ENCODE data around the gene SPIN2B.
A peak's percentile ranks its signal among the peaks of the same experiment; 100 is the strongest.
"Not testable (repeated sequence)": the region's sequence is repeated elsewhere in the genome, so short reads cannot be mapped to it uniquely, and the experiment has no call there.

SPIN2B gene

GRCh38 chrX:57121162-57121755 lies at the start of gene SPIN2B:
Gene SPIN2B, minus strand, starts transcription at chrX:57121548.
- peak; percentile 55 for DNase-seq (ENCODE audit: low read depth)

GRCh38 chrX:57156397-57157049 lies 35.2 kb upstream of the SPIN2B start:
- no peak for DNase-seq (ENCODE audit: low read depth)

- DNase-seq (ENCODE audit: low read depth) = no peak
These were observed 33.8 kb upstream of the SPIN2B start for GRCh38 chrX:57155171-57155570.

DNA sequence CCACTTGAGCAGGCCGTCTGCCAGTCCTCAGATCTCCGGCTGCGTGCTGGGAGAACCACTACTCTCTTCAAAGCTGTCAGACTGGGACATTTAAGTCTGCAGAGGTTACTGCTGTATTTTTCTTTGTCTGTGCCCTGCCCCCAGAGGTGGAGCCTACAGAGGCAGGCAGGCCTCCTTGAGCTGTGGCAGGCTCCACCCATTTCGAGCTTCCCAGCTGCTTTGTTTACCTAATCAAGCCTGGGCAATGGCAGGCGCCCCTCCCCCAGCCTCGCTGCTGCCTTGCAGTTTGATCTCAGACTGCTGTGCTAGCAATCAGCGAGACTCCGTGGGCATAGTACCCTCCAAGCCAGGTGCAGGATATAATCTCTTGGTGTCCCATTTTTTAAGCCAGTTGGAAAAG lies 30.9 kb upstream of the SPIN2B start:
- not testable (repeated sequence) for DNase-seq (ENCODE audit: low read depth)

- no peak for DNase-seq (ENCODE audit: low read depth)
These were observed 17.3 kb upstream of the SPIN2B start for GRCh38 chrX:57138674-57139073.

DNA sequence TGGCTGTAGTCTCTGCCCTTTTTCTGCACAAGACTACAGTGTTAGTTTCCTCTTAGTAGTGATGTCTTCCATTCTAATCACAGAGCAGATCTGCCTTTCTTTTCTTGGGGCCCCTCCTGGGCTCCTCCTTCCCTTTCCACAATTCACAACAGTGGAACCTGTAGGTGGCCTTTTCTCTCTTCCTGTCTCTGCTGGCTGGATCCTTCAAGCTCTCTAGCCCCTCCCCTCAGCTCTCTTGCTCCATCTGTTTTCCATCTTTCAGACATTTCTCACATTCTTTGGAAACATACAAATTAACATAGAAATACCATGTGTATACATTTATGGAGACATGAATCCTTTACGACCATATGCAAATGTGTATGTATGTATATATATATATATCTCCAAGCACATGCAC lies 16.2 kb upstream of the SPIN2B start:
- DNase-seq (ENCODE audit: low read depth) = no peak

GRCh38 chrX:57137073-57137472 lies 15.7 kb upstream of the SPIN2B start, which contains the start of gene SPIN2A:
Gene SPIN2A, minus strand, starts transcription at chrX:57137397. Its CDS starts 800 bp downstream, at chrX:57136597.
- DNase-seq (ENCODE audit: low read depth) = not testable (repeated sequence)

DNA sequence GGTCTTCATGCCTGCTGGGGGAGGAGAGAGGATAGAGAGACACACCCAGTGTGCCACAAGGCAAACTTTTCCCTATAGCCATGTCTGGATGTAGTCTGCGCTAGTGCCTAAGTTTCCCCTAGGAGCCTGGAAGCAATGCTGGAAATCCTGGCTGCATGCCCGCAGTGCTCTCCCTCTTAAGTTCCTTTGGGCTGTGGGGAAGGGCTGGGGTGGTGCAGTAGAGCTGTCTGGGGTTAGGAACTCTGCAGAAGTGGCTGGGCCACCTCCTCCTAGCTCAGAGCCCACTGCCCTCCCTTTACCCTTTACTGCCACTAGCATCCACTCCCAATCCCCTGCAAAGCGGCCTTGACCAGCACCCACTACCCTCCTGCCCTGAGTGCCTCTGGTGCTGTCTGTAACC lies 15.2 kb upstream of the SPIN2B start:
- DNase-seq (ENCODE audit: low read depth) = not testable (repeated sequence)

DNA sequence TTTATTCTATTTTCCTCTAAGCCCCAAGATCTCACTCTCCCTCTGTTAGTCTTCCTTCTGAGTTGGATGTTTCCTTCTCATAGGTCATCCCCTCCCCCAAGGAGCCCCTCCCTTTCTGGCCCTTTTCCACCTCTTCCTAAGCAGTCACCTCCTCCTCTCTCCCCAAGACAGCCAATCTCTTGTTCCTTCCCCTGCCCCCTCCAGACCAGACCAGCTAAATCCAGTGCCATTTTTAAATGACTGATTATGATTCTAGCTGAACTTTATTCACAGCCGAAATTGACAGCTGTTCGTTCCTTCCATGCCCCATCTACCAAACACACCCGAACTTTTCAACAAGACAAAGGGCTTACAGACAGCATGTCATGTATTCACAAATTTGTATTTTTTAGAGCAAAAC lies 13.9 kb upstream of the SPIN2B start:
- DNase-seq (ENCODE audit: low read depth) = no peak

GRCh38 chrX:57134702-57135101 lies 13.4 kb upstream of the SPIN2B start:
- DNase-seq (ENCODE audit: low read depth) = no peak

DNA sequence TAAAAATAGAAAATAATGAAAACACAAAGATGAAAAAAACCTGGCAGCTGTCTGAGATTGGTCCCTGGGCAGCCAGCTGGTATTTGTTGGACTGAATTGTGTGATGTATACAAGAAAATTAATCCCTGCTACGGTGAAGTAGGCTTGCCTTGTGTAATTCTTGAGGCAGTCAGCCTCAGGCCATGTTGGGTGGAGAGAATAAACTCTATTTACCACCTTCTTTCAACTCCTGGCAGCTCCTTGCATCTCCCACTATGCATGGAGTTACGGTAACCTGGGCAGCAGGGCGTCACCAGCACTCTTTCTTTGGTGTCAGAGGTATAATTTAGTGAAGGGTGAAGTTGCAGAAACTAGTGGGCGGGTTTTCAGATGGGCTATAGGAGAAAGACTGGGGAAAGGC lies 12.4 kb upstream of the SPIN2B start:
- DNase-seq (ENCODE audit: low read depth) = no peak

DNA sequence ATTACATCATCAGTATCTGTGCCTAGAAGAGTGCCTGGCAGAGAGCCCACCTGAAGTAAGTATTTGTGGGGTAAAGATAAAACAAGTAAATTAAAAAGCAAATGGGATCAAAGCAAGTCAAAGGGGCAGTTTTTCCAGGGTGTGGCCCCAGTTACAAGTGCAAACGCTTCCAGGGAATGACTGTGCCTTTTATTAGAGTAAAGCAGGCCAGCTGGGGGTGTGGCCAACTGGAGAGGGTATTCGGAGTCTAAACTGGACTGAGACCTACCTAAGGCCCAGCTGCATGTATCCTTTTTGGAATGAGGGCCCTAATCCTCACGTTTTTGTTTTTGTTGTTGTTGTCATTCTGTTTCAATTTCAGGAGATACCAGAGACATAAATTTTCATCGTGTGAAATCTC lies 11.9 kb upstream of the SPIN2B start:
- not testable (repeated sequence) for DNase-seq (ENCODE audit: low read depth)

GRCh38 chrX:57132046-57132445 lies 10.7 kb upstream of the SPIN2B start:
- no peak for DNase-seq (ENCODE audit: low read depth)

GRCh38 chrX:57121816-57122215 lies 468 bp upstream of the SPIN2B start:
- no peak for DNase-seq (ENCODE audit: low read depth)

- not testable (repeated sequence) for DNase-seq (ENCODE audit: low read depth)
These were observed 658 bp downstream of the SPIN2B start for GRCh38 chrX:57120619-57121161.

DNA sequence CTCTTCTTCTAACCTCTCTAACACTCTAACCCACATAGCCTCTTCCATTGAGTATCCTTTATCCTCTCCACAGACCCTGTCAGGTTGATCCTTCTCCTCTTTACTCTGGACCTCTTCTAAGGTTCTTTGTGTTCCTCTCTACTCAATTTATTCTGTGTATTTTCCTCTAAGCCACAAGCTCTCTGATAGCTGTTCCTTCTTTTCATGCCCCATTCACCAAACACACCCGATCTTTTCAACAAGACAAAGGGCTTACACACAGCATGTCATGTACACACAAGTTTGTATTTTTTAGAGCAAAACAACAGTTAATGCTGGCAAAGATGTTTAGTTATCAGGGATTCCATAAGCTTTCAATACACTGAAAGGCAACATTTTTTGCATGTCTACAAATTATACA lies 1.9 kb downstream of the SPIN2B start:
- DNase-seq (ENCODE audit: low read depth) = no peak

DNA sequence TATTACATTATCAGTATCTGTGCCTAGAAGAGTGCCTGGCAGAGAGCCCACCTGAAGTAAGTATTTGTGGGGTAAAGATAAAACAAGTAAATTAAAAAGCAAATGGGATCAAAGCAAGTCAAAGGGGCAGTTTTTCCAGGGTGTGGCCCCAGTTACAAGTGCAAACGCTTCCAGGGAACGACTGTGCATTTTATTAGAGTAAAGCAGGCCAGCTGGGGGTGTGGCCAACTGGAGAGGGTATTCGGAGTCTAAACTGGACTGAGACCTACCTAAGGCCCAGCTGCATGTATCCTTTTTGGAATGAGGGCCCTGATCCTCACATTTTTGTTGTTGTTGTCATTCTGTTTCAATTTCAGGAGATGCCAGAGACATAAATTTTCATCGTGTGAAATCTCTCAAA lies 3.8 kb downstream of the SPIN2B start:
- not testable (repeated sequence) for DNase-seq (ENCODE audit: low read depth)

GRCh38 chrX:57104921-57105398 lies 16.4 kb downstream of the SPIN2B start:
- no peak for DNase-seq (ENCODE audit: low read depth)

GRCh38 chrX:57104406-57104805 lies 16.9 kb downstream of the SPIN2B start:
- DNase-seq (ENCODE audit: low read depth) = no peak

DNA sequence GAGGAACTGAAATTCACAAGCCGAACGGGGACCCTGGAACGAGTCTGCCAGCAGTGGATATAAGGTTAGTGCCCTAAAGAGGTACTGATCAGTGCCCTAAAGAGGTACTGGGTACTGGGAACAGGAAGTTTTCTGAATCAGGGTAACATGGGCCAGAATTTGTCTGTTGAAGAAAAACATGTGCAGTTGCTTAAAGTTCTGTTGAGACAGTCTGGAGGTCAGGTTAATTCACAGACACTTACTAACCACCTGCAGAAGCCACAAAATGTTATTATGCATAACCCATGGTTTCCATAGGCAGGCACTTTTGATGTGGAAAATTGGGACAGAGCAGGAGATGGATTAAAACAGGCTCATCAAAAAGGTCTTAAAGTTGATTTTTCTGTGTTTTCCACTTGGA lies 17.9 kb downstream of the SPIN2B start:
- no peak for DNase-seq (ENCODE audit: low read depth)

GRCh38 chrX:57102918-57103317 lies 18.4 kb downstream of the SPIN2B start:
- DNase-seq (ENCODE audit: low read depth) = not testable (repeated sequence)

DNA sequence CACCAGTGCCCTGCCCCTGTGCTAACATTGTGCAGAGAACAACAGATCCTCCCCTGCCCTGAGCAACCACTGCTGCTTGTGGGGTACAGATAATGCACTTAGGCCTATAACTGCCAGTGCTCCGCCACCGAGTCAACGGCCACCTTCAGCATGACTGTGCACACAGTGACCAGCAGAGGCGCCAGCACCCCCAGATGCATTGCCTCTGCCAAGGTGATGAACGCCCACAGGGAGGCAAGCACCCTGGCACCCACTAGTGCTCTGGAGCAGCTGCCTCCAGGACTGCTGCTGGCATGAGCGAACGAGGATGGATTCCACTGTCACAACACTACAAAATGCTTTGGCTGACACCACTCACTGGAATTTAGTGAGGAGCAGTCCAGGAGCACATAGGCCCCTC lies 38.2 kb downstream of the SPIN2B start:
- DNase-seq (ENCODE audit: low read depth) = no peak

DNA sequence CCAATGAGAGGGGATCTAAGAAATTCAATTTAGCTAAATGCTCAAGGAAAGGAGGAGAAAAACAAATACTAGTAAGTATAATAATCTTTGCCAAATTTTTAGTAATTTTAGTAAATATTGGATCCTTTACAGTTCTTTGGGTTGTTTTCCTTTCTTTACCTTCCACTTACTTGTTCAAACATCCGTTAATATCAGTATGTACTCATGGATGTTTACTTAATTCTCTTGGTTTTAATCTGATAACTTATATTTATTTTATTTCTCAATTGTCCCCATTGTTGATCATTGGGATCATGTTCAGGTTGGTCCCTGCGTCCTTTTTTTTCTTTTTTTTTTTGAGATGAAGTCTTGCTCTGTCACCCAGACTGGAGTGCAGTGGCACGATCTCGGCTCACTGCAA lies 46.9 kb downstream of the SPIN2B start:
- no peak for DNase-seq (ENCODE audit: low read depth)
